ENCODE data around the gene OPN5. TPM values are rescaled to one million over a fixed set of nuclear protein-coding genes. Genes with fewer than 3 reads are reported as not detected.

Gene OPN5
- total RNA-seq, 1 experiment from 2014 or later: not detected

GRCh38 chr6:47780510-47781356, 1.1 kb upstream of the OPN5 start:
- Histone ChIP-seq H3K4me3 (ENCODE audit: low read length) (peak overlapping the region; percentile 39; the same call in 1 of the 2 replicates), H3K9me3 (ENCODE audit: low read length) (no peaks in the 10 kb centered on the region), H3K9ac (ENCODE audit: low read length) (peak overlapping the region; percentile 18; the same call in 1 of the 2 replicates), H3K27ac (ENCODE audit: low read length) (no peak overlapping the region), H2AFZ (ENCODE audit: low read length) (peak overlapping the region; percentile 82), H3F3A (ENCODE audit: low read length, unreplicated experiment) (no peaks in the 10 kb centered on the region), H4K20me1 (ENCODE audit: low read length) (no peaks in the 10 kb centered on the region), H3K36me3 (ENCODE audit: low read depth, low read length) (no peaks in the 10 kb centered on the region), H3K79me2 (ENCODE audit: low read length) (no peaks in the 10 kb centered on the region), H3K4me2 (ENCODE audit: low read length) (peak overlapping the region; percentile 78), H3K9me2 (replicated peaks; ENCODE audit: low read length) (no peaks in the 10 kb centered on the region), H3K4me1 (ENCODE audit: insufficient read depth, low read length) (peaks cover 10% of the 10 kb centered on the region), H3K27me3 (ENCODE audit: low read length) (no peaks in the 10 kb centered on the region)
- no TSS peak for BruUV-seq (replicated peaks)
- POLR2A ChIA-PET (ENCODE audit: unreplicated experiment): no interaction called here
- CTCF ChIA-PET: interaction anchor here (0.7 to 1.8 kb wide), 3 partner anchors 46 to 134 kb away, joined by 3 to 6 read pairs (median 5); no protein-coding TSS in a partner anchor
- peak; percentile 89 for DNase-seq
- peak; percentile 97 for ATAC-seq
- TF ChIP-seq EZH2phosphoT487 (IDR thresholded peaks at IDR 0.05; ENCODE audit: borderline replicate concordance, low read length): no peak
- TF ChIP-seq CTCF (conservative IDR thresholded peaks at IDR 0.05; ENCODE audit: low read depth, low read length): peak; percentile 92
- intact Hi-C loops (cut with micrococcal nuclease): loop anchor here (1.0 to 10.0 kb wide), 6 partner anchors 39 to 834 kb away; no protein-coding TSS in a partner anchor

GRCh38 chr6:47785182-47785581, 3.4 kb downstream of the OPN5 start:
- Histone ChIP-seq H3K9me2 (replicated peaks; ENCODE audit: low read length) (no peaks in the 10 kb centered on the region), H3K9me3 (ENCODE audit: low read length) (no peaks in the 10 kb centered on the region), H3K4me3 (ENCODE audit: low read length) (no peak overlapping the region), H3K4me1 (ENCODE audit: insufficient read depth, low read length) (peaks cover 26% of the 10 kb centered on the region), H3K9ac (ENCODE audit: low read length) (no peak overlapping the region), H3K36me3 (ENCODE audit: low read depth, low read length) (no peaks in the 10 kb centered on the region), H3K4me2 (ENCODE audit: low read length) (no peak overlapping the region), H3F3A (ENCODE audit: low read length, unreplicated experiment) (no peaks in the 10 kb centered on the region), H3K79me2 (ENCODE audit: low read length) (no peaks in the 10 kb centered on the region), H3K27ac (ENCODE audit: low read length) (no peak overlapping the region), H2AFZ (ENCODE audit: low read length) (no peak overlapping the region), H3K27me3 (ENCODE audit: low read length) (no peaks in the 10 kb centered on the region), H4K20me1 (ENCODE audit: low read length) (no peaks in the 10 kb centered on the region)
- CTCF ChIA-PET: no interaction called here
- ATAC-seq (no peak), DNase-seq (no peak)
- POLR2A ChIA-PET (ENCODE audit: unreplicated experiment): no interaction called here
- BruUV-seq (replicated peaks): no TSS peak
- TF ChIP-seq EZH2 (IDR thresholded peaks at IDR 0.05; ENCODE audit: low read length, unreplicated experiment) (no peak), EZH2phosphoT487 (IDR thresholded peaks at IDR 0.05; ENCODE audit: borderline replicate concordance, low read length) (no peak), CTCF (conservative IDR thresholded peaks at IDR 0.05; ENCODE audit: low read depth, low read length) (no peak)
- intact Hi-C loops (cut with micrococcal nuclease): loop anchor here (10.0 kb wide), 1 partner anchor 830 kb away; no protein-coding TSS in a partner anchor

Data from PC-3 (cell line).